Keratinocyte (primary cell): ENCODE data around the gene PRSS37.

Experiments
- CTCF ChIP-seq, 3 experiments: IDR thresholded peaks in 1 of 3; conservative IDR thresholded peaks in 1 of 3; optimal IDR thresholded peaks in 1 of 3; 2 replicates in 2 of 3; 3 replicates in 1 of 3; pipeline versions ENCODE3 to v1.5.1; 2011; ENCODE audit warnings: low read length in 3 of 3, mild to moderate bottlenecking in 3 of 3, moderate library complexity in 2 of 3, control low read depth in 1 of 3, inconsistent platforms in 1 of 3; ENCODE audit not compliant: insufficient read depth in 2 of 3; ENCODE audit errors: extremely low read depth in 1 of 3
- EZH2 ChIP-seq: IDR thresholded peaks from one replicate; pipeline ENCODE4 v1.6.1; 2012; ENCODE audit warnings: inconsistent platforms, mild to moderate bottlenecking, low read length, moderate library complexity

- TF ChIP-seq CTCF (optimal IDR thresholded peaks at IDR 0.05 in 1 of 3, IDR thresholded peaks at IDR 0.05 in 1 of 3, conservative IDR thresholded peaks at IDR 0.05 in 1 of 3; ENCODE audit: extremely low read depth in 1 of 3, insufficient read depth in 2 of 3, low read length in 3 of 3) (no peak), EZH2 (no peak)
Observed at GRCh38 chr7:141877365-141877764, 36.1 kb upstream of the PRSS37 start.
